Activated CD4-positive, alpha-beta T cell treated with anti-CD3 and anti-CD28 coated beads for 24 hours (primary cell): Measurements from ENCODE around the gene MRPL38.
"Not testable (repeated sequence)": the region's sequence is repeated elsewhere in the genome, so short reads cannot be mapped to it uniquely, and the experiment has no call there.

Experiments
- DNase-seq, 2 donors: peaks; one replicate each; pipeline ENCODE4 v3.0.0-alpha.2; 2020; ENCODE audit warnings: low read depth in 2 of 2

Gene MRPL38

GRCh38 chr17:75854101-75854748 is 50.5 kb downstream of the MRPL38 start:
- no peak for DNase-seq

- DNase-seq = no peak
These were observed 51.3 kb downstream of the MRPL38 start for GRCh38 chr17:75853433-75853832.

GRCh38 chr17:75851693-75851991 is 53.0 kb downstream of the MRPL38 start:
- not testable (repeated sequence) for DNase-seq

- no peak for DNase-seq
These were observed 53.6 kb downstream of the MRPL38 start for GRCh38 chr17:75850928-75851692.

- no peak for DNase-seq
These were observed 55.0 kb downstream of the MRPL38 start for GRCh38 chr17:75849724-75850123.

GRCh38 chr17:75849279-75849646 is 55.4 kb downstream of the MRPL38 start:
- no peak for DNase-seq
